Measurements from ENCODE around the gene ASCL2.

DNA sequence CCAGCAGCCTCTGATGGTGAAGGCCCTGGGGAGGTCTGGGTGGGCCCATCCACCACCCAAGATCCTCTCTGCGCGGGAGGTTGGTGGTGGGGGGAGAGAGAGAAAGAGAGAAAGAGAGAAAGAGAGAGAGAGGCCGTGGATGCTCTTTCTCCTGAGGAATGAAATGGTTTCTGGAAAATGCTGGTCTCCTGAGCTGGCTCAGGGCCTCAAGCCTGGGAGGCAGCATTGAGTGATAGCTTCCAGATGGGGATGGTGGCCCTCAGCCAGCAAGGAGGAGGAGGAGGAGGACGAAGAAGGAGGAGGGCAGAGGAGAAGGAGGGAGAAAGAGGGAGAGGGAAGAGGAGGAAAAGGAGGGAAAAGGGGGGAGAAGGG lies 36.0 kb upstream of the ASCL2 start:
- TF ChIP-seq, protein P1, sequence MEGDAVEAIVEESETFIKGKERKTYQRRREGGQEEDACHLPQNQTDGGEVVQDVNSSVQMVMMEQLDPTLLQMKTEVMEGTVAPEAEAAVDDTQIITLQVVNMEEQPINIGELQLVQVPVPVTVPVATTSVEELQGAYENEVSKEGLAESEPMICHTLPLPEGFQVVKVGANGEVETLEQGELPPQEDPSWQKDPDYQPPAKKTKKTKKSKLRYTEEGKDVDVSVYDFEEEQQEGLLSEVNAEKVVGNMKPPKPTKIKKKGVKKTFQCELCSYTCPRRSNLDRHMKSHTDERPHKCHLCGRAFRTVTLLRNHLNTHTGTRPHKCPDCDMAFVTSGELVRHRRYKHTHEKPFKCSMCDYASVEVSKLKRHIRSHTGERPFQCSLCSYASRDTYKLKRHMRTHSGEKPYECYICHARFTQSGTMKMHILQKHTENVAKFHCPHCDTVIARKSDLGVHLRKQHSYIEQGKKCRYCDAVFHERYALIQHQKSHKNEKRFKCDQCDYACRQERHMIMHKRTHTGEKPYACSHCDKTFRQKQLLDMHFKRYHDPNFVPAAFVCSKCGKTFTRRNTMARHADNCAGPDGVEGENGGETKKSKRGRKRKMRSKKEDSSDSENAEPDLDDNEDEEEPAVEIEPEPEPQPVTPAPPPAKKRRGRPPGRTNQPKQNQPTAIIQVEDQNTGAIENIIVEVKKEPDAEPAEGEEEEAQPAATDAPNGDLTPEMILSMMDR (IDR thresholded peaks at IDR 0.05; ENCODE audit: poor library complexity), result no peak
- no peak for TF ChIP-seq EZH2phosphoT487 (IDR thresholded peaks at IDR 0.05; ENCODE audit: low read depth, severe bottlenecking, unreplicated experiment)
- TF ChIP-seq EZH2 (IDR thresholded peaks at IDR 0.05; ENCODE audit: borderline replicate concordance), result no peak

Data from hepatocyte (in vitro differentiated cells).